K562 (cell line): ENCODE results near the gene FOXN1. TPM values are rescaled to one million over a fixed set of nuclear protein-coding genes. Genes with fewer than 3 reads are reported as not detected.

Source experiments
- CREB1 ChIP-seq, 2 experiments: sonication (generic) in 1 of 2; formaldehyde crosslinking in 1 of 2; IDR thresholded peaks; 2 replicates each; pipeline versions ENCODE4 v1.6.1 to v1.8.0; 2012 to 2022; ENCODE audit warnings: inconsistent platforms in 1 of 2, mild to moderate bottlenecking in 1 of 2, missing genetic modification reagents in 1 of 2, moderate library complexity in 1 of 2
- HDGF ChIP-seq: fragments of 450-650 bp; IDR thresholded peaks from 2 replicates; pipeline ENCODE4 v1.6.1; 2016
- HNRNPLL ChIP-seq: fragments of 200-400 bp; formaldehyde crosslinking; IDR thresholded peaks from 2 replicates; pipeline ENCODE4 v1.6.1; 2017; ENCODE audit warnings: low read length, low read depth, mild to moderate bottlenecking; ENCODE audit not compliant: poor library complexity, severe bottlenecking
- HNRNPUL1 ChIP-seq: fragments of 200-400 bp; formaldehyde crosslinking; IDR thresholded peaks from 2 replicates; pipeline ENCODE4 v1.6.1; 2017; ENCODE audit warnings: low read length
- KLF16 ChIP-seq: IDR thresholded peaks from 2 replicates; pipeline ENCODE4 v1.6.1; 2016; ENCODE audit warnings: antibody characterized with exemption
- MEIS2 ChIP-seq: fragments of 450-650 bp; IDR thresholded peaks from 2 replicates; pipeline ENCODE4 v1.6.1; 2014; ENCODE audit warnings: mild to moderate bottlenecking; ENCODE audit not compliant: partially characterized antibody
- NFE2L1 ChIP-seq: fragments of 450-650 bp; IDR thresholded peaks from 2 replicates; pipeline ENCODE4 v1.6.1; 2016; ENCODE audit warnings: missing genetic modification characterization, low read depth, mild to moderate bottlenecking, missing compliant biosample characterization, moderate library complexity, borderline replicate concordance
- PRMT5 ChIP-seq: sonication (generic); formaldehyde crosslinking; IDR thresholded peaks from 2 replicates; pipeline ENCODE4 v1.5.0; 2020; ENCODE audit warnings: missing genetic modification reagents
- PTRF ChIP-seq: fragments of 450-650 bp; IDR thresholded peaks from 2 replicates; pipeline ENCODE4 v1.6.1; 2016; ENCODE audit warnings: mild to moderate bottlenecking, missing genetic modification characterization, missing compliant biosample characterization
- ZBED1 ChIP-seq: IDR thresholded peaks from 2 replicates; pipeline ENCODE4 v1.6.1; 2014
- ZC3H4 ChIP-seq: sonication (generic); formaldehyde crosslinking; IDR thresholded peaks from 2 replicates; pipeline ENCODE4 v1.9.0; 2021; ENCODE audit warnings: missing genetic modification reagents, borderline replicate concordance
- ZFP1 ChIP-seq: fragments of 450-650 bp; formaldehyde crosslinking; IDR thresholded peaks from 2 replicates; pipeline ENCODE4 v1.4.0; 2020; ENCODE audit warnings: mild to moderate bottlenecking, mixed read lengths
- ZNF282 ChIP-seq: sonication (generic); formaldehyde crosslinking; IDR thresholded peaks from 2 replicates; pipeline ENCODE4 v1.8.1; 2023; ENCODE audit warnings: missing genetic modification reagents
- ZNF780A ChIP-seq: fragments of 250-450 bp; sonication (Bioruptor Pico); IDR thresholded peaks from 2 replicates; pipeline ENCODE4 v1.5.0; 2021; ENCODE audit warnings: mild to moderate bottlenecking
- ZSCAN32 ChIP-seq: fragments of 450-650 bp; formaldehyde crosslinking; IDR thresholded peaks from 2 replicates; pipeline ENCODE4 v1.4.0; 2020; ENCODE audit warnings: mild to moderate bottlenecking, moderate library complexity
- ZZZ3 ChIP-seq: fragments of 450-650 bp; IDR thresholded peaks from 2 replicates; pipeline ENCODE4 v1.6.1; 2016; ENCODE audit warnings: antibody characterized with exemption, mild to moderate bottlenecking, moderate library complexity
- polyA plus RNA-seq, 8 experiments: library from polyadenylated mRNA; depleted of rRNA in 4 of 8; stranded (reverse) in 5 of 8; unstranded in 3 of 8; fragments of >200 nt; fragmentation: Nextera tagmentation in 2 of 8; fragmentation: Illumina TruSeq in 1 of 8; extraction: Ambion mirVana in 2 of 8; extraction: Trizol in 1 of 8; gene quantifications; 2 replicates each; pipeline versions ENCODE4 v1.2.1 to v1.2.3, GENCODE V29; 2011 to 2014; ENCODE audit warnings: inconsistent platforms in 1 of 8, missing spikeins in 1 of 8
- total RNA-seq, 7 experiments: library from RNA; depleted of rRNA in 6 of 7; stranded (reverse); fragments of >200 nt in 6 of 7; fragmentation: Illumina TruSeq in 2 of 7; extraction: Trizol in 2 of 7; gene quantifications; 2 replicates each; pipeline versions ENCODE4 v1.2.1 to v1.2.3, GENCODE V29; 2011 to 2021; ENCODE audit warnings: low replicate concordance in 1 of 7
- TF ChIP-seq, protein P1 (sequence below): fragments of 450-650 bp; formaldehyde crosslinking; IDR thresholded peaks from 2 replicates; pipeline ENCODE4 v1.4.0; 2020; ENCODE audit warnings: mild to moderate bottlenecking, moderate library complexity
- TF ChIP-seq, protein P2 (sequence below): fragments of 450-650 bp; IDR thresholded peaks from 2 replicates; pipeline ENCODE4 v1.6.1; 2016; ENCODE audit warnings: mild to moderate bottlenecking
- TF ChIP-seq, protein P3 (sequence below): fragments of 200-800 bp; sonication (Bioruptor generic); IDR thresholded peaks from 2 replicates; pipeline ENCODE4 v1.6.1; 2017; ENCODE audit warnings: missing genetic modification characterization, missing compliant biosample characterization
- TF ChIP-seq, protein P4 (sequence below): fragments of 200-800 bp; sonication (Bioruptor generic); IDR thresholded peaks from 2 replicates; pipeline ENCODE4 v1.6.1; 2017; ENCODE audit warnings: missing genetic modification characterization, missing compliant biosample characterization

FOXN1 gene
- total and polyA plus RNA-seq, 9 of the 15 experiments (the other 6 are each of a cell fraction or from before 2014, with no cell fraction given) = not detected

DNA sequence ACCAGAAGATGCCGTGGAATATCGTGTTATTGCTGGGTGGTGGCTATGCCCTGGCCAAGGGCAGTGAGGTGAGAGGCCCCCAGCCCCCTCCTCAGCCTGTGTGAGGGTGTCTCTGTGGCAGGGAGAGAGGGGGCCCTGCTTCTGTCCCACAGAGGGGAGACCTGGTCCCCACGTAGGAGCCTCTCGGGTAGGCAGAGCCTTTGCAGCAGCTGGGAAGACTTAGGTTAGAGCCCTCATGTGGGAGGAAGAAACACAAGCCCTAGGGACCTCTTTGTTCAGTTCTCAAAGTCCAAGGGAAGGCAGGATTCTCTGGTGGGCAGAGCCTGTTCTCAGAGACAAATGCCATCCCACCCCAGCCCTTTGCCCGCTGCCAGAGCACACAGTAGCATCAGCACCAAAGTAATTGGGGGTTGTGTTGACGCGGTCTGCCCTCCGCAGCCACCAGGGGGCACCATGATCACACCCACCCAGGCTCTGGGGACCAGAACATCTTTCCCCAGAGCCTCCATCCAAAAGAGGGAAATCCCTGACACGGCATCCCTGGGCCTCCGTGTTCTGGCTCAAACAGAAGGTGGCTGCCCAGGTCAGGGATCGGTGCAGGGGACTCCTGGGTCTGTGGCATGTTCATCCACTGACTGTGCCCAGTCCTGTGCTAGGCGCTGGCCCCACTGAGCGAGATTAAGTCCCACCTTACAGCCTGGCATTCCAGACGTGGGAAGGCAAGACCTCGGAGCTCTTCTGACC is 11.5 kb upstream of the FOXN1 start (continued):
- TF ChIP-seq, protein P1, sequence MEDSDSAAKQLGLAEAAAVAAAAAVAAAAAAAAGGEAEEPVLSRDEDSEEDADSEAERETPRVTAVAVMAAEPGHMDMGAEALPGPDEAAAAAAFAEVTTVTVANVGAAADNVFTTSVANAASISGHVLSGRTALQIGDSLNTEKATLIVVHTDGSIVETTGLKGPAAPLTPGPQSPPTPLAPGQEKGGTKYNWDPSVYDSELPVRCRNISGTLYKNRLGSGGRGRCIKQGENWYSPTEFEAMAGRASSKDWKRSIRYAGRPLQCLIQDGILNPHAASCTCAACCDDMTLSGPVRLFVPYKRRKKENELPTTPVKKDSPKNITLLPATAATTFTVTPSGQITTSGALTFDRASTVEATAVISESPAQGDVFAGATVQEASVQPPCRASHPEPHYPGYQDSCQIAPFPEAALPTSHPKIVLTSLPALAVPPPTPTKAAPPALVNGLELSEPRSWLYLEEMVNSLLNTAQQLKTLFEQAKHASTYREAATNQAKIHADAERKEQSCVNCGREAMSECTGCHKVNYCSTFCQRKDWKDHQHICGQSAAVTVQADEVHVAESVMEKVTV = peak; percentile 68
- no peak for TF ChIP-seq ZNF282 (CRISPR knock-in tag)
- no peak for TF ChIP-seq ZZZ3
- no peak for TF ChIP-seq PTRF
- TF ChIP-seq, protein P2, sequence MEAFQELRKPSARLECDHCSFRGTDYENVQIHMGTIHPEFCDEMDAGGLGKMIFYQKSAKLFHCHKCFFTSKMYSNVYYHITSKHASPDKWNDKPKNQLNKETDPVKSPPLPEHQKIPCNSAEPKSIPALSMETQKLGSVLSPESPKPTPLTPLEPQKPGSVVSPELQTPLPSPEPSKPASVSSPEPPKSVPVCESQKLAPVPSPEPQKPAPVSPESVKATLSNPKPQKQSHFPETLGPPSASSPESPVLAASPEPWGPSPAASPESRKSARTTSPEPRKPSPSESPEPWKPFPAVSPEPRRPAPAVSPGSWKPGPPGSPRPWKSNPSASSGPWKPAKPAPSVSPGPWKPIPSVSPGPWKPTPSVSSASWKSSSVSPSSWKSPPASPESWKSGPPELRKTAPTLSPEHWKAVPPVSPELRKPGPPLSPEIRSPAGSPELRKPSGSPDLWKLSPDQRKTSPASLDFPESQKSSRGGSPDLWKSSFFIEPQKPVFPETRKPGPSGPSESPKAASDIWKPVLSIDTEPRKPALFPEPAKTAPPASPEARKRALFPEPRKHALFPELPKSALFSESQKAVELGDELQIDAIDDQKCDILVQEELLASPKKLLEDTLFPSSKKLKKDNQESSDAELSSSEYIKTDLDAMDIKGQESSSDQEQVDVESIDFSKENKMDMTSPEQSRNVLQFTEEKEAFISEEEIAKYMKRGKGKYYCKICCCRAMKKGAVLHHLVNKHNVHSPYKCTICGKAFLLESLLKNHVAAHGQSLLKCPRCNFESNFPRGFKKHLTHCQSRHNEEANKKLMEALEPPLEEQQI = no peak
- no peak for TF ChIP-seq HNRNPLL
- TF ChIP-seq HDGF = no peak
- no peak for TF ChIP-seq ZNF780A
- no peak for TF ChIP-seq NFE2L1
- no peak for TF ChIP-seq HNRNPUL1
- TF ChIP-seq KLF16 = 0 out of 2 replicates have a peak, but pooled peaks have one; percentile 20
- TF ChIP-seq, protein P3, sequence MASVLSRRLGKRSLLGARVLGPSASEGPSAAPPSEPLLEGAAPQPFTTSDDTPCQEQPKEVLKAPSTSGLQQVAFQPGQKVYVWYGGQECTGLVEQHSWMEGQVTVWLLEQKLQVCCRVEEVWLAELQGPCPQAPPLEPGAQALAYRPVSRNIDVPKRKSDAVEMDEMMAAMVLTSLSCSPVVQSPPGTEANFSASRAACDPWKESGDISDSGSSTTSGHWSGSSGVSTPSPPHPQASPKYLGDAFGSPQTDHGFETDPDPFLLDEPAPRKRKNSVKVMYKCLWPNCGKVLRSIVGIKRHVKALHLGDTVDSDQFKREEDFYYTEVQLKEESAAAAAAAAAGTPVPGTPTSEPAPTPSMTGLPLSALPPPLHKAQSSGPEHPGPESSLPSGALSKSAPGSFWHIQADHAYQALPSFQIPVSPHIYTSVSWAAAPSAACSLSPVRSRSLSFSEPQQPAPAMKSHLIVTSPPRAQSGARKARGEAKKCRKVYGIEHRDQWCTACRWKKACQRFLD = no peak
- TF ChIP-seq ZBED1 = no peak
- TF ChIP-seq CREB1 (IDR thresholded peaks at IDR 0.05) = no peak; the same call in 1 of the 2 replicates
- TF ChIP-seq CREB1 (CRISPR knock-in tag; IDR thresholded peaks at IDR 0.05) = 0 out of 2 replicates have a peak, but pooled peaks have one; percentile 13
- no peak for TF ChIP-seq ZC3H4 (CRISPR knock-in tag)
- no peak for TF ChIP-seq ZFP1
- no peak for TF ChIP-seq PRMT5 (CRISPR knock-in tag)
- TF ChIP-seq, protein P4, sequence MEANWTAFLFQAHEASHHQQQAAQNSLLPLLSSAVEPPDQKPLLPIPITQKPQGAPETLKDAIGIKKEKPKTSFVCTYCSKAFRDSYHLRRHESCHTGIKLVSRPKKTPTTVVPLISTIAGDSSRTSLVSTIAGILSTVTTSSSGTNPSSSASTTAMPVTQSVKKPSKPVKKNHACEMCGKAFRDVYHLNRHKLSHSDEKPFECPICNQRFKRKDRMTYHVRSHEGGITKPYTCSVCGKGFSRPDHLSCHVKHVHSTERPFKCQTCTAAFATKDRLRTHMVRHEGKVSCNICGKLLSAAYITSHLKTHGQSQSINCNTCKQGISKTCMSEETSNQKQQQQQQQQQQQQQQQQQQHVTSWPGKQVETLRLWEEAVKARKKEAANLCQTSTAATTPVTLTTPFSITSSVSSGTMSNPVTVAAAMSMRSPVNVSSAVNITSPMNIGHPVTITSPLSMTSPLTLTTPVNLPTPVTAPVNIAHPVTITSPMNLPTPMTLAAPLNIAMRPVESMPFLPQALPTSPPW (CRISPR knock-in tag) = peak; percentile 10; the same call in 1 of the 2 replicates
- no peak for TF ChIP-seq ZSCAN32 (CRISPR knock-in tag)
- no peak for TF ChIP-seq MEIS2
